ENCODE results near the gene VAC14.
A peak's percentile ranks its signal among the peaks of the same experiment; 100 is the strongest.

VAC14 gene

GRCh38 chr16:70703835-70704381 is 97.0 kb downstream of the VAC14 start:
- peak overlapping the region; percentile 41 for H4K91ac ChIP-seq (ENCODE audit: low read depth, low read length)
- no peak for DNase-seq
- H3K79me1 ChIP-seq (ENCODE audit: low read length): peaks cover 22% of the 10 kb centered on the region
- H3K27ac ChIP-seq (ENCODE audit: low read depth, low read length): peak overlapping the region; percentile 9
- H3K4me3 ChIP-seq (ENCODE audit: low read depth, low read length): no peak overlapping the region
- no peak overlapping the region for H2BK120ac ChIP-seq (ENCODE audit: insufficient read depth, low read length, poor library complexity)
- no CpG with 5 or more reads among the region's 6 CpGs for WGBS (ENCODE audit: extremely low coverage, insufficient coverage, insufficient read length)
- H3K9ac ChIP-seq (ENCODE audit: low read length): no peak overlapping the region
- no peak overlapping the region for H4K8ac ChIP-seq (ENCODE audit: low read depth, low read length)
- no peaks in the 10 kb centered on the region for H3K27me3 ChIP-seq (ENCODE audit: insufficient read depth, low read length)
- no peaks in the 10 kb centered on the region for H3K36me3 ChIP-seq (ENCODE audit: control insufficient read depth in 1 of 2, insufficient read depth in 2 of 2, low read length in 2 of 2)
- no peak overlapping the region for H2AFZ ChIP-seq (ENCODE audit: insufficient read depth, low read length, poor library complexity)
- no peaks in the 10 kb centered on the region for H3K79me2 ChIP-seq (ENCODE audit: control insufficient read depth, insufficient read depth, low read length, poor library complexity)
- H3K4ac ChIP-seq (ENCODE audit: low read depth, low read length): no peak overlapping the region
- H3K23ac ChIP-seq (ENCODE audit: low read length): no peak overlapping the region
- peak overlapping the region; percentile 14 for H3K14ac ChIP-seq (ENCODE audit: low read length)
- no peaks in the 10 kb centered on the region for H3K9me3 ChIP-seq (ENCODE audit: insufficient read depth, low read depth, low read length)
- peak overlapping the region; percentile 19 for H2AK5ac ChIP-seq (ENCODE audit: low read length)
- H4K12ac ChIP-seq (ENCODE audit: low read depth, low read length): no peak overlapping the region
- H3K18ac ChIP-seq (ENCODE audit: low read length): peak overlapping the region; percentile 1
- no peak overlapping the region for H2BK5ac ChIP-seq (ENCODE audit: low read depth, low read length, poor library complexity)
- peaks cover 40 to 43% of the 10 kb centered on the region in 2 experiments for H3K4me1 ChIP-seq (ENCODE audit: control insufficient read depth in 1 of 2, insufficient read depth in 2 of 2, low read length in 2 of 2)
- H2BK12ac ChIP-seq (ENCODE audit: low read length): peak overlapping the region; percentile 32
- H3K4me2 ChIP-seq (ENCODE audit: low read length): no peak overlapping the region

GRCh38 chr16:70703041-70703834 is 97.7 kb downstream of the VAC14 start:
- Histone ChIP-seq H4K8ac (ENCODE audit: low read depth, low read length) (peak overlapping the region; percentile 12), H3K4me1 (ENCODE audit: control insufficient read depth in 1 of 2, insufficient read depth in 2 of 2, low read length in 2 of 2) (peaks cover 43% of the 10 kb centered on the region in 2 experiments), H4K91ac (ENCODE audit: low read depth, low read length) (peak overlapping the region; percentile 77), H2AK5ac (ENCODE audit: low read length) (no peak overlapping the region), H3K9me3 (ENCODE audit: insufficient read depth, low read depth, low read length) (no peaks in the 10 kb centered on the region), H2BK5ac (ENCODE audit: low read depth, low read length, poor library complexity) (no peak overlapping the region), H3K9ac (ENCODE audit: low read length) (no peak overlapping the region), H3K79me2 (ENCODE audit: control insufficient read depth, insufficient read depth, low read length, poor library complexity) (no peaks in the 10 kb centered on the region), H2AFZ (ENCODE audit: insufficient read depth, low read length, poor library complexity) (no peak overlapping the region), H3K4me3 (ENCODE audit: low read depth, low read length) (no peak overlapping the region), H3K36me3 (ENCODE audit: control insufficient read depth in 1 of 2, insufficient read depth in 2 of 2, low read length in 2 of 2) (peaks cover 4% of the 10 kb centered on the region in 2 experiments), H4K12ac (ENCODE audit: low read depth, low read length) (no peak overlapping the region), H2BK12ac (ENCODE audit: low read length) (peak overlapping the region; percentile 1), H3K14ac (ENCODE audit: low read length) (peak overlapping the region; percentile 30), H3K18ac (ENCODE audit: low read length) (no peak overlapping the region), H3K4ac (ENCODE audit: low read depth, low read length) (no peak overlapping the region), H3K23ac (ENCODE audit: low read length) (no peak overlapping the region), H3K79me1 (ENCODE audit: low read length) (peaks cover 22% of the 10 kb centered on the region), H3K27ac (ENCODE audit: low read depth, low read length) (peak overlapping the region; percentile 9), H3K27me3 (ENCODE audit: insufficient read depth, low read length) (no peaks in the 10 kb centered on the region), H2BK120ac (ENCODE audit: insufficient read depth, low read length, poor library complexity) (peak overlapping the region; percentile 1), H3K4me2 (ENCODE audit: low read length) (no peak overlapping the region)
- WGBS (ENCODE audit: extremely low coverage, insufficient coverage, insufficient read length): no CpG with 5 or more reads among the region's 16 CpGs
- peak; percentile 92 to 98 for DNase-seq

- Histone ChIP-seq H3K18ac (ENCODE audit: low read length) (peak overlapping the region; percentile 15), H3K79me1 (ENCODE audit: low read length) (peaks cover 27% of the 10 kb centered on the region), H3K9ac (ENCODE audit: low read length) (no peak overlapping the region), H3K4me3 (ENCODE audit: low read depth, low read length) (no peak overlapping the region), H3K4ac (ENCODE audit: low read depth, low read length) (no peak overlapping the region), H3K79me2 (ENCODE audit: control insufficient read depth, insufficient read depth, low read length, poor library complexity) (no peaks in the 10 kb centered on the region), H4K12ac (ENCODE audit: low read depth, low read length) (no peak overlapping the region), H2AK5ac (ENCODE audit: low read length) (no peak overlapping the region), H3K23ac (ENCODE audit: low read length) (no peak overlapping the region), H3K14ac (ENCODE audit: low read length) (peak overlapping the region; percentile 2), H3K9me3 (ENCODE audit: insufficient read depth, low read depth, low read length) (no peaks in the 10 kb centered on the region), H3K4me2 (ENCODE audit: low read length) (no peak overlapping the region), H2BK120ac (ENCODE audit: insufficient read depth, low read length, poor library complexity) (no peak overlapping the region), H2BK12ac (ENCODE audit: low read length) (peak overlapping the region; percentile 1), H3K27me3 (ENCODE audit: insufficient read depth, low read length) (no peaks in the 10 kb centered on the region), H3K4me1 (ENCODE audit: control insufficient read depth in 1 of 2, insufficient read depth in 2 of 2, low read length in 2 of 2) (peaks cover 49% of the 10 kb centered on the region in 2 experiments), H3K36me3 (ENCODE audit: control insufficient read depth in 1 of 2, insufficient read depth in 2 of 2, low read length in 2 of 2) (peaks cover 8% of the 10 kb centered on the region in 2 experiments), H4K91ac (ENCODE audit: low read depth, low read length) (peak overlapping the region; percentile 77), H2BK5ac (ENCODE audit: low read depth, low read length, poor library complexity) (no peak overlapping the region), H4K8ac (ENCODE audit: low read depth, low read length) (no peak overlapping the region), H3K27ac (ENCODE audit: low read depth, low read length) (no peak overlapping the region), H2AFZ (ENCODE audit: insufficient read depth, low read length, poor library complexity) (peak overlapping the region; percentile 13)
- DNase-seq: no peak
- whole genome bisulfite sequencing (ENCODE audit: extremely low coverage, insufficient coverage, insufficient read length): no CpG with 5 or more reads among the region's 8 CpGs
These were observed 98.3 kb downstream of the VAC14 start for GRCh38 chr16:70702624-70703023.

GRCh38 chr16:70701998-70702397 is 99.0 kb downstream of the VAC14 start:
- H3K27ac ChIP-seq (ENCODE audit: low read depth, low read length): no peak overlapping the region
- DNase-seq: no peak
- no peaks in the 10 kb centered on the region for H3K9me3 ChIP-seq (ENCODE audit: insufficient read depth, low read depth, low read length)
- H3K4ac ChIP-seq (ENCODE audit: low read depth, low read length): no peak overlapping the region
- no peak overlapping the region for H3K23ac ChIP-seq (ENCODE audit: low read length)
- peaks cover 49 to 50% of the 10 kb centered on the region in 2 experiments for H3K4me1 ChIP-seq (ENCODE audit: control insufficient read depth in 1 of 2, insufficient read depth in 2 of 2, low read length in 2 of 2)
- H4K91ac ChIP-seq (ENCODE audit: low read depth, low read length): peak overlapping the region; percentile 77
- H2BK5ac ChIP-seq (ENCODE audit: low read depth, low read length, poor library complexity): no peak overlapping the region
- H3K18ac ChIP-seq (ENCODE audit: low read length): no peak overlapping the region
- H3K4me3 ChIP-seq (ENCODE audit: low read depth, low read length): no peak overlapping the region
- no peaks in the 10 kb centered on the region for H3K27me3 ChIP-seq (ENCODE audit: insufficient read depth, low read length)
- H3K36me3 ChIP-seq (ENCODE audit: control insufficient read depth in 1 of 2, insufficient read depth in 2 of 2, low read length in 2 of 2): peaks cover 8% of the 10 kb centered on the region in 2 experiments
- no peak overlapping the region for H4K8ac ChIP-seq (ENCODE audit: low read depth, low read length)
- H2BK120ac ChIP-seq (ENCODE audit: insufficient read depth, low read length, poor library complexity): no peak overlapping the region
- no peak overlapping the region for H4K12ac ChIP-seq (ENCODE audit: low read depth, low read length)
- H2AK5ac ChIP-seq (ENCODE audit: low read length): peak overlapping the region; percentile 15
- no peaks in the 10 kb centered on the region for H3K79me2 ChIP-seq (ENCODE audit: control insufficient read depth, insufficient read depth, low read length, poor library complexity)
- peaks cover 32% of the 10 kb centered on the region for H3K79me1 ChIP-seq (ENCODE audit: low read length)
- no peak overlapping the region for H2BK12ac ChIP-seq (ENCODE audit: low read length)
- no CpG with 5 or more reads among the region's 8 CpGs for WGBS (ENCODE audit: extremely low coverage, insufficient coverage, insufficient read length)
- H3K14ac ChIP-seq (ENCODE audit: low read length): no peak overlapping the region
- no peak overlapping the region for H3K9ac ChIP-seq (ENCODE audit: low read length)
- peak overlapping the region; percentile 13 for H2AFZ ChIP-seq (ENCODE audit: insufficient read depth, low read length, poor library complexity)
- no peak overlapping the region for H3K4me2 ChIP-seq (ENCODE audit: low read length)
